HG02973 (cell line): Measurements from ENCODE around the gene NMNAT2.
"Not testable (repeated sequence)": the region's sequence is repeated elsewhere in the genome, so short reads cannot be mapped to it uniquely, and the experiment has no call there.

Source experiments
- ATAC-seq: cut with Tn5 transposase; IDR thresholded peaks from one replicate; pipeline ENCODE4 v1.9.1; 2021; ENCODE audit warnings: moderate library complexity; ENCODE audit not compliant: unreplicated experiment

Gene NMNAT2

DNA sequence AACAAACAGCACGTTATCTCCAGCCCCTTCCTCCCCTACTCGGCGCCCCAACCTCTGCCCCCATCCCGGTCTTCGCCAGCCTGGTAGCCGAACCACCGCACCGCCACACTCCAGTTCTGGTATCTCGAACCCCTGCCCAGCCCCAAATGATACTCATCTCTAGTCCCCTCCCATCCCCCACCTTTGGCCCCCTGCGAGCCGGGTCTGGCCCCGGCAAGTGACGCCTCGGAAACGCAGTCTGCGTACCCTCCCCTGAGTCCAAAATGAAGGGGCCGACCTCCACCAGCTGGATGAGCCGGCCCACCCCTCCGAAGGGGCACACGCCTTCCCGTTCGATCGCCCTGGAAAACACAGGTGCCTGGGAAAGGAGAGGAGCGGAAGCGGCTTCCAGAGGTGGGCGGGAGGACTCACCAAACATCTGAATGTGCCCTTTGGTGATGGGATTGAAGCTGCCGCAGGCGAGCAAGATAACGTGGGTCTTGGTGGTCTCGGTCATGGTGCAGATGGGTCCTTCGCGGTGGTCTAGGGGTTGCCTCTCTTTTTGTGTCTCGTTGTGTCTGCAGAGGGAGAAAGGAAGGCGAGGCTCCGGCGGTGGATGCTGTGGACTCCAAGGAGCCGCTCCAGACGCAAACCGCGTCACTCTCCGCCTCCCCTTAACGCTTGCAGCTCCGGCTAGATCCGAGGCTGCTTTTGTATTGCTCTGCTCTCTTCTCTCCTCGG, at the start of gene NMNAT2:
NMNAT2 (minus strand) TSS at position 609 of the 720 bp plus-strand sequence; CDS start at position 496, 113 bp downstream.
- ATAC-seq, result no peak

DNA sequence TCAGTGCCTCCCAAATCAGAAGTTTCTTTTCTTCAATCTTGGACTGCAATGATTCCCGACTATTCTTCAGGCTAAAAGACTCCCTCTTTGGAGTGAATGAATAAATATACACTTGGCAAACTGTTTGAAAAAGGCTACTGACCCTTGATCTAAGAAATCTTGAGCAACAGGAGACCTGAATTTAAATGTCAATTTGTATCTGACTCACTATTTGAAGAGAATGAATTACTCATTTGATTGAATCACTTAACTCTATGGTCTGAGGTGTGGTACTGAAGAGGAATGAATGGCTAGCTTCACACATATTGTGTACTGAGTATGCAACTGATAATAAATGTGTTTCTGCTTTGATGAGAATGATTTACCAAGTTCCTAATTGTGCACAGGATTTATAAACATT, 49.5 kb upstream of the NMNAT2 start:
- ATAC-seq, result no peak

DNA sequence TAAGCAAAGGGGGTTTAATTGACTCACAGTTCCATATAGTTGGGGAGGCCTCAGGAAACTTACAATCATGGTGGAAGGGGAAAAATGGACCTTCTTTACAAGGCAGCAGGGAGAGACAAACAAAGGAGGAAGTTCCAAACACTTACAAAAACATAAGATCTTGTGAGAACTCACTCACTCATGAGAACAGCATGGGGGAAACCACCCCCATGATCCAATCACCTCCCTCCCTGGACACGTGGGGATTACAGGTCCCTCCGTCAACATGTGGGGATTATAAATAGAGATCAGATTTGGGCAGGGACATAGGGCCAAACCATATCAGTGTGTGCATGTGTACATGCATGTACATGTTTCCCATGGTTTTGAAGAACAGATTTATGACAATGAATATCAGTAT, 48.6 kb upstream of the NMNAT2 start:
- no peak for ATAC-seq

DNA sequence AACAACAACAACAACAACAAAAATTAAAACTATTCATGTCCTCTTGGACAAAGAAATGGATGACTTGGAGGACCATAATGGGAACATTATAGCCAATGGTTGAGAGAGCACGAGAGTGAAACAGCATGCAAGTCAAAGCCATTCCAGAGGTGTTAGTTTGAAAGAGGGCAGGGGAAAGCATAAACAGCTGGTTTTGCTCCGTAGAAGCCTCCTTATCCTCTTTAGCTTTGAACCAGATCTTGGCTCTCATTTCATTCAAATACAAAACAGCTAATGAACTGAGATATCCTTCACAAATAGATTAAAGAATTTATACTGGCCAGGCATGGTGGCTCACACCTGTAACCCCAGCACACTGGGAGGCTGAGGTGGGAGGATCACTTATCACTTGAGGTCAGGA, 45.4 kb upstream of the NMNAT2 start:
- no peak for ATAC-seq

GRCh38 chr1:183461350-183461749, 43.2 kb upstream of the NMNAT2 start:
- no peak for ATAC-seq

- no peak for ATAC-seq
These were observed 42.4 kb upstream of the NMNAT2 start for GRCh38 chr1:183460596-183460995.

- ATAC-seq, result no peak
These were observed 39.3 kb upstream of the NMNAT2 start for GRCh38 chr1:183457449-183457848.

GRCh38 chr1:183456826-183457225, 38.6 kb upstream of the NMNAT2 start:
- ATAC-seq, result no peak

DNA sequence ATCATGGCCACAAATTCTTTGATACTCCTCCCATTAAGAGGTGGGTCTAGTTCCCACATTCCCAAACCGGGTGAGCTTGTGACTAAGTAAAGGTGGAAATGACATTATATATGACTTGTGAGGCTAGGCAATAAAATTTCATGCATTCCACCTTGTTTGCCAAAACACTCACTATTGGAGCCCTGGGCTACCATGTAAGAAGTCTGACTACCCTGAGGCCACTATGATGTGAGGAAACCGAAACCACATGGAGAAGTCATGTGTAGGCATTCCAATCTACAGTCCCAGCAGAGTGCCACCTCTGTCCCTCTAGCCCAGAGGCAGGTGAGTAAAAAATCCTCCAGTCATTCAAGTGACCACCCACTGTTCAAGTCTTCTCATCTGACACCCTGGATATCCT, 36.2 kb upstream of the NMNAT2 start:
- ATAC-seq, result no peak

- ATAC-seq, result no peak
These were observed 31.9 kb upstream of the NMNAT2 start for GRCh38 chr1:183450093-183450492.

GRCh38 chr1:183449223-183449770, 31.1 kb upstream of the NMNAT2 start:
- ATAC-seq, result no peak

DNA sequence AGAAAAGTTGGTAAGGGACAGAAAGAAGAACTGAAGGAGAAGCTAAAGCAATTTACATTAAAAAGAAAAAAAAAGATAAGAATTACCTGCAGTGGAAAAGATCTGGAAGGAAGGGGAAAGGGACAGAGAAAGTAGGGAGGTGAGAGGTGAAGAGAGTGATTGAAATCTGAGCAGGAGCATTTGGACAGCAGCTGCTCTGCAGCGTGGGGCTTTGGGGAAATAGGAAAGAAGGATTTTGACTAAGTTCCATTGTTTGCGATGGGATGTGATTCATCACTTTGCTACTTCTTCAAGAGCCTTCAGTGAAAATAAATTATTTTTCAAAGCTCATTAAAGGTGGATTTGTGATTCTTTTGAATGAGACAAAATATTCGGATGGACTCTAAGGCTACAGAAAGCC, 26.1 kb upstream of the NMNAT2 start:
- ATAC-seq, result no peak

GRCh38 chr1:183443466-183443865, 25.3 kb upstream of the NMNAT2 start:
- ATAC-seq, result no peak

- no peak for ATAC-seq
These were observed 24.8 kb upstream of the NMNAT2 start for GRCh38 chr1:183443011-183443410.

DNA sequence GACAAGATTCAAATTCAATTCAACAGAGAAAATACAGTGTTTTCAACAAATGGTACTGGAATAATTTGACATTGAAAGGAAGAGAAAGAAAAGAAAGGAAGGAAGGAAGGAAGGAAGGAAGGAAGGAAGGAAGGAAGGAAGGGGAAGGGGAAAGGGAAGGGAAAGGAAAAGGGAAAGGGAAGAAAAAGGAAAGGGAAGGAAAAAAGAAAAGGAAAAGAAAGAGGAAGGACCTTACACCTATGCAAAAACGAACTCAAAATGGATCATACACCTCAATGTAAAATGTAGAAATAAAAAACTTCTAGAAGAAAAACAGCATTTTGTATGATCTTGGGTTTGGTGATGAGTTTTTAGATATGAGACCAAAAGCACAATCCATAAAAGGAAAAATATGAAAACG, 19.9 kb upstream of the NMNAT2 start:
- no peak for ATAC-seq

DNA sequence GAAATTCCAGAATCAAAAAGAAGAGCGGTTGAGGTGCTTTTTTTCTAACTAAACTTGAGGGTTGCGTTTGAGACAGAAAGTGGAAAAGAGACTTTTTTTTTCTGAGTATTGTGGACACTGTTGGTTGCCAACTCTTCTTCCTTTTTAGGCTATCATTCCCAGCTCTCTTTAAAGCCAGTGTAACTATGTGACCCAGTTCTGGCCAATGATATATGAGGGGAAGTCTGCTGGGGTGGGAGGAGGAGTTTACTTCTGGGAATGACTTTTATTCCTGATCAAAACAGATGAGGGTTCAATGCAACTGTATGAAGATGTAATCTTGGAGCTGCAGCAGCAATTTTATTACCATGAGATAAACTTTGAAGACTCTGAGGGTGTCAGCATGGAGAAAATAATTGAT, 17.3 kb upstream of the NMNAT2 start:
- ATAC-seq, result no peak

GRCh38 chr1:183433703-183434102, 15.5 kb upstream of the NMNAT2 start:
- ATAC-seq, result no peak

GRCh38 chr1:183432548-183432875, 14.3 kb upstream of the NMNAT2 start:
- ATAC-seq, result no peak

GRCh38 chr1:183431840-183432547, 13.8 kb upstream of the NMNAT2 start:
- no peak for ATAC-seq

DNA sequence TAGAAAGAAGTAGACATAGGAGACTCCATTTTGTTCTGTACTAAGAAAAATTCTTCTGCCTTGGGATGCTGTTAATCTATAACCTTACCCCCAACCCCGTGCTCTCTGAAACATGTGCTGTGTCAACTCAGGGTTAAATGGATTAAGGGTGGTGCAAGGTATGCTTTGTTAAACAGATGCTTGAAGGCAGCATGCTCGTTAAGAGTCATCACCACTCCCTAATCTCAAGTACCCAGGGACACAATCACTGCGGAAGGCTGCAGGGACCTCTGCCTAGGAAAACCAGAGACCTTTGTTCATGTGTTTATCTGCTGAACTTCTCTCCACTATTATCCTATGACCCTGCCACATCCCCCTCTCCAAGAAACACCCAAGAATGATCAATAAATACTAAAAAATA, 9.4 kb upstream of the NMNAT2 start:
- ATAC-seq, result not testable (repeated sequence)

DNA sequence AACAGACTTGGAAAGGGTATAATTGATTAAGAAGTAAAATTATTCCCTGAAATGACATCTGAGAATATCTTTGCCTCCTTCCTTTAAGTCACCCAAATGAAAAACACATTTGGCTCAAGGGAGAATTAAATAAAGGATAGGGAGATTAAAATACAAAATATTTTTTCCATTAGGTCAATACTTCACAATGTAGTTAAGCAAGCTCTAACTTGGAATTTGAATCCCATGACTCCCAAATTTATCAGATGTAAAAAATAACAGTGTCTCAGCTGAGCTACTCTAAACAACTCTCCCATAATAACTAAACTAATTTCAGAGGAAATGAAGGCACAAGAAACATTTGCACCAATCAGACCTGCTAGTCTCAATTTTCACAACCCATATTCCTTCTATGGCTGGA, 6.5 kb upstream of the NMNAT2 start:
- ATAC-seq, result no peak

DNA sequence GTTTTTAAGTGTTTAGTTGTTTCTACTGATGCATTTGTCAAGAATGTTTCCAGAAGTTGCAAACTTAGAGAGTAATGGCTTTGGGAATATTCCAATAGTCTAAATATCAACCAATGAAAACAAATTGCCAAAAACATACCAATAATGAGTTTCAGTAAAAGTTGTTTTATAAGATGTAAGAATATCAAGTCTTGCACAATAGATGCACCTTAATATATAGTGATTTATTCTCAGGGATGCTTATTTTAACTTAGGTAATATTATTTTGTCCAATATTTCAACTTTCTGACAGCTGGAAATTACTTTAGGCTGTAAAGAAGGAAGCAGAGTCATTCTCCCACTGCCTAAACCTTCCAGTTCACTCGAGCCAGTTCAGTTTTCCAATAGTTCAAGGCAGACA, 5.4 kb upstream of the NMNAT2 start:
- no peak for ATAC-seq
